Uterus (tissue), 2 donors: ENCODE results near the gene JPH2.

Source experiments
- CTCF ChIP-seq, 4 experiments: fragments of 200-600 bp in 2 of 4; fragments of 450-650 bp in 2 of 4; sonication (generic) in 2 of 4; IDR thresholded peaks; one replicate each; pipeline ENCODE4 v1.5.1; 2016 to 2019; ENCODE audit warnings: antibody characterized with exemption in 4 of 4, mild to moderate bottlenecking in 2 of 4, moderate library complexity in 1 of 4
- POLR2A ChIP-seq, 2 donors: fragments of 450-650 bp; IDR thresholded peaks; one replicate each; pipeline ENCODE4 v1.6.1; 2016; ENCODE audit warnings: antibody characterized with exemption in 2 of 2, mild to moderate bottlenecking in 1 of 2, moderate library complexity in 1 of 2

GRCh38 chr20:44115181-44115580, 71.8 kb downstream of the JPH2 start:
- TF ChIP-seq POLR2A (IDR thresholded peaks at IDR 0.05) = no peak
- no peak for TF ChIP-seq CTCF (IDR thresholded peaks at IDR 0.05)
